IPS DF 19.7 (cell line): ENCODE data around the gene RPS6KA2.

ENCODE experiments used
- DNase-seq: peaks from one replicate; pipeline ENCODE4 v3.0.0-alpha.2; 2013; ENCODE audit warnings: low read depth, low spot score

The RPS6KA2 gene

GRCh38 chr6:166488076-166488685 is 138.9 kb downstream of the RPS6KA2 start:
- no peak for DNase-seq

GRCh38 chr6:166487148-166487547 is 139.9 kb downstream of the RPS6KA2 start:
- no peak for DNase-seq

GRCh38 chr6:166486536-166486880 is 140.5 kb downstream of the RPS6KA2 start:
- no peak for DNase-seq

GRCh38 chr6:166485651-166486535 is 141.2 kb downstream of the RPS6KA2 start:
- no peak for DNase-seq

GRCh38 chr6:166484863-166485262 is 142.2 kb downstream of the RPS6KA2 start:
- no peak for DNase-seq

GRCh38 chr6:166483573-166484250 is 143.3 kb downstream of the RPS6KA2 start:
- DNase-seq = no peak

- DNase-seq = no peak
Measured at GRCh38 chr6:166483026-166483425, 144.0 kb downstream of the RPS6KA2 start.

GRCh38 chr6:166478782-166479592 is 148.1 kb downstream of the RPS6KA2 start:
- no peak for DNase-seq

- no peak for DNase-seq
Measured at GRCh38 chr6:166477647-166478365, 149.2 kb downstream of the RPS6KA2 start.

- DNase-seq = no peak
Measured at GRCh38 chr6:166476634-166477215, 150.3 kb downstream of the RPS6KA2 start.

GRCh38 chr6:166476061-166476591 is 150.9 kb downstream of the RPS6KA2 start:
- no peak for DNase-seq

- DNase-seq = no peak
Measured at GRCh38 chr6:166474721-166475565, 152.1 kb downstream of the RPS6KA2 start.

GRCh38 chr6:166473886-166474571 is 153.0 kb downstream of the RPS6KA2 start:
- no peak for DNase-seq

- no peak for DNase-seq
Measured at GRCh38 chr6:166472636-166473035, 154.4 kb downstream of the RPS6KA2 start.

- DNase-seq = no peak
Measured at GRCh38 chr6:166471797-166472260, 155.2 kb downstream of the RPS6KA2 start.

- no peak for DNase-seq
Measured at GRCh38 chr6:166470863-166471410, 156.1 kb downstream of the RPS6KA2 start.

- DNase-seq = no peak
Measured at GRCh38 chr6:166470029-166470862, 156.8 kb downstream of the RPS6KA2 start.
